NCI-H187 treated with DMSO at 0.1 percent for 48 hours (cell line): ENCODE data around the gene MYLK2.
"Not testable (repeated sequence)": the region's sequence is repeated elsewhere in the genome, so short reads cannot be mapped to it uniquely, and the experiment has no call there.

Experiments used
- DNase-seq: peaks from one replicate; lab custom pipeline; 2025; lab: John Stamatoyannopoulos, UW

The MYLK2 gene

GRCh38 chr20:31819083-31819784 is at the start of gene MYLK2:
TSS of gene MYLK2 (plus strand) at chr20:31819356. CDS start at chr20:31819581, 225 bp downstream.
- DNase-seq: no peak

- no peak for DNase-seq
These were observed 49.5 kb upstream of the MYLK2 start for GRCh38 chr20:31769681-31770080.

- no peak for DNase-seq
These were observed 48.9 kb upstream of the MYLK2 start for GRCh38 chr20:31770243-31770642.

GRCh38 chr20:31774408-31774807 is 44.7 kb upstream of the MYLK2 start:
- DNase-seq: no peak

- DNase-seq: no peak
These were observed 38.3 kb upstream of the MYLK2 start for GRCh38 chr20:31780839-31781238.

- no peak for DNase-seq
These were observed 37.2 kb upstream of the MYLK2 start for GRCh38 chr20:31781945-31782344.

GRCh38 chr20:31784354-31785044 is 34.7 kb upstream of the MYLK2 start:
- no peak for DNase-seq

GRCh38 chr20:31785089-31785488 is 34.1 kb upstream of the MYLK2 start:
- DNase-seq: no peak

- no peak for DNase-seq
These were observed 30.6 kb upstream of the MYLK2 start for GRCh38 chr20:31788578-31788977.

GRCh38 chr20:31790401-31790800 is 28.8 kb upstream of the MYLK2 start:
- no peak for DNase-seq

GRCh38 chr20:31797364-31797763 is 21.8 kb upstream of the MYLK2 start:
- DNase-seq: no peak

GRCh38 chr20:31801508-31801907 is 17.6 kb upstream of the MYLK2 start:
- DNase-seq: no peak

- no peak for DNase-seq
These were observed 15.4 kb upstream of the MYLK2 start for GRCh38 chr20:31803552-31804291.

GRCh38 chr20:31806564-31807355 is 12.4 kb upstream of the MYLK2 start:
- no peak for DNase-seq

- no peak for DNase-seq
These were observed 10.7 kb upstream of the MYLK2 start for GRCh38 chr20:31808481-31808880.

- no peak for DNase-seq
These were observed 9.5 kb upstream of the MYLK2 start for GRCh38 chr20:31809661-31810060.

GRCh38 chr20:31811198-31811597 is 8.0 kb upstream of the MYLK2 start:
- DNase-seq: no peak

- DNase-seq: no peak
These were observed 7.1 kb upstream of the MYLK2 start for GRCh38 chr20:31811796-31812728.

- DNase-seq: no peak
These were observed 5.5 kb upstream of the MYLK2 start for GRCh38 chr20:31813611-31814010.

GRCh38 chr20:31814142-31814541 is 5.0 kb upstream of the MYLK2 start:
- DNase-seq: not testable (repeated sequence)
